CD4-positive, alpha-beta T cell treated with Interferon gamma for 1 hour (primary cell): ENCODE measurements around the gene CREBL2.
A peak's percentile ranks its signal among the peaks of the same experiment; 100 is the strongest.
"Not testable (repeated sequence)": the region's sequence is repeated elsewhere in the genome, so short reads cannot be mapped to it uniquely, and the experiment has no call there.

Experiments
- DNase-seq: peaks from one replicate; pipeline ENCODE4 v3.0.0-alpha.2; 2020

Gene CREBL2

GRCh38 chr12:12641650-12642049 lies 30.0 kb downstream of the CREBL2 start:
- DNase-seq: no peak

GRCh38 chr12:12642916-12643315 lies 31.2 kb downstream of the CREBL2 start:
- no peak for DNase-seq

GRCh38 chr12:12645485-12645884 lies 33.8 kb downstream of the CREBL2 start:
- DNase-seq: peak; percentile 34

- DNase-seq: not testable (repeated sequence)
These were observed 34.3 kb downstream of the CREBL2 start for GRCh38 chr12:12645968-12646367.

GRCh38 chr12:12646483-12647072 lies 34.9 kb downstream of the CREBL2 start:
- no peak for DNase-seq

- DNase-seq: no peak
These were observed 36.6 kb downstream of the CREBL2 start for GRCh38 chr12:12648284-12648683.

- no peak for DNase-seq
These were observed 37.4 kb downstream of the CREBL2 start for GRCh38 chr12:12648951-12649650.

GRCh38 chr12:12651752-12652151 lies 40.1 kb downstream of the CREBL2 start:
- no peak for DNase-seq

GRCh38 chr12:12652704-12653103 lies 41.0 kb downstream of the CREBL2 start:
- DNase-seq: not testable (repeated sequence)

- DNase-seq: no peak
These were observed 42.2 kb downstream of the CREBL2 start for GRCh38 chr12:12653922-12654321.

- DNase-seq: no peak
These were observed 43.2 kb downstream of the CREBL2 start for GRCh38 chr12:12654691-12655460.

GRCh38 chr12:12660201-12660600 lies 48.5 kb downstream of the CREBL2 start:
- no peak for DNase-seq

- DNase-seq: no peak
These were observed 49.6 kb downstream of the CREBL2 start for GRCh38 chr12:12661086-12661856.

GRCh38 chr12:12663644-12664294 lies 52.1 kb downstream of the CREBL2 start:
- no peak for DNase-seq

- DNase-seq: no peak
These were observed 53.5 kb downstream of the CREBL2 start for GRCh38 chr12:12665194-12665593.

- no peak for DNase-seq
These were observed 56.3 kb downstream of the CREBL2 start for GRCh38 chr12:12668005-12668404.

- DNase-seq: no peak
These were observed 57.3 kb downstream of the CREBL2 start for GRCh38 chr12:12669020-12669419.

- no peak for DNase-seq
These were observed 60.4 kb downstream of the CREBL2 start for GRCh38 chr12:12671850-12672660.

- no peak for DNase-seq
These were observed 61.6 kb downstream of the CREBL2 start for GRCh38 chr12:12673296-12673695.

GRCh38 chr12:12676605-12677004 lies 64.9 kb downstream of the CREBL2 start:
- DNase-seq: no peak

- DNase-seq: no peak
These were observed 69.5 kb downstream of the CREBL2 start for GRCh38 chr12:12681061-12681765.
